HCT116 (cell line): Measurements from ENCODE around the gene SEC22A. TPM values are rescaled to one million over a fixed set of nuclear protein-coding genes. Genes with fewer than 3 reads are reported as not detected.

Experiments used
- ATAC-seq: fragments of 200-7000 bp; cut with Tn5 transposase; 2 replicates; pipeline ENCODE4 v1.9.1; 2020; ENCODE audit warnings: mild to moderate bottlenecking, moderate library complexity
- BruUV-seq: library from RNA; stranded (reverse); fragments of 400-500 nt; replicated peaks from 2 replicates; lab custom pipeline; 2021; lab: Mats Ljungman, UMichigan
- CTCF ChIA-PET: fragments of 300-600 bp; sonication (Branson Sonifier 250); formaldehyde crosslinking; loops from one replicate; lab custom pipeline; 2021; ENCODE audit warnings: antibody characterized with exemption; lab: Charles Lee
- POLR2A ChIA-PET: fragments of 300-600, 350-600 bp; sonication (Branson Sonifier 250); formaldehyde crosslinking; loops from one replicate; lab custom pipeline; 2021; ENCODE audit warnings: antibody characterized with exemption; lab: Charles Lee
- RAD21 ChIA-PET, 2 experiments: fragments of 300-600 bp; sonication (Branson Sonifier 250); formaldehyde crosslinking; loops; one replicate each; lab custom pipeline; 2023; ENCODE audit warnings: low total read pairs in 2 of 2; ENCODE audit not compliant: uncharacterized antibody in 2 of 2, unreplicated experiment in 2 of 2, low non-redundant PET in 1 of 2; lab: Charles Lee
- DNase-seq: peaks from one replicate; pipeline ENCODE4 v3.0.0-alpha.2; 2010; ENCODE audit warnings: low read depth, low spot score
- H2AFZ ChIP-seq: fragments of 200-600 bp; shearing (Covaris generic), sonication (generic); 2 replicates; pipeline ENCODE4 v1.6.1; 2017; ENCODE audit warnings: low read depth, mixed run types, mixed read lengths, antibody characterized with exemption, low read length; ENCODE audit not compliant: poor library complexity, severe bottlenecking
- H3K27ac ChIP-seq: 2 replicates; pipeline ENCODE4 v1.5.1; 2012; ENCODE audit warnings: low read depth, low read length
- H3K27me3 ChIP-seq: fragments of 200-600 bp; sonication (generic); 2 replicates; pipeline ENCODE4 v1.6.1; 2016; ENCODE audit warnings: mixed run types, low read length, mixed read lengths; ENCODE audit not compliant: insufficient read depth
- H3K36me3 ChIP-seq, 2 experiments: fragments of 200-500 bp in 1 of 2; fragments of 200-600 bp in 1 of 2; sonication (Bioruptor generic) in 1 of 2; sonication (generic) in 1 of 2; 2 replicates each; pipeline versions ENCODE4 v1.5.1 to v1.6.1; 2014 to 2016; ENCODE audit warnings: low read length in 2 of 2, inconsistent platforms in 1 of 2, mixed read lengths in 1 of 2, mixed run types in 1 of 2; ENCODE audit not compliant: insufficient read depth in 2 of 2, control insufficient read depth in 1 of 2
- H3K4me1 ChIP-seq, 2 experiments: fragments of 200-600 bp in 1 of 2; sonication (generic) in 1 of 2; 2 replicates each; pipeline versions ENCODE4 v1.5.1 to v1.6.1; 2012 to 2017; ENCODE audit warnings: low read length in 2 of 2, inconsistent platforms in 1 of 2, mild to moderate bottlenecking in 1 of 2, mixed read lengths in 1 of 2, mixed run types in 1 of 2, moderate library complexity in 1 of 2; ENCODE audit not compliant: insufficient read depth in 2 of 2, control insufficient read depth in 1 of 2
- H3K4me2 ChIP-seq: fragments of 200-600 bp; sonication (generic); 2 replicates; pipeline ENCODE4 v1.6.1; 2017; ENCODE audit warnings: mixed run types, low read length, mixed read lengths
- H3K4me3 ChIP-seq, 2 experiments: fragments of 200-600 bp in 1 of 2; sonication (generic) in 1 of 2; replicated peaks in 1 of 2; 2 replicates each; pipeline ENCODE4 v1.5.1; 2011 to 2016; ENCODE audit warnings: low read length in 2 of 2, control low read depth in 1 of 2, low read depth in 1 of 2, mild to moderate bottlenecking in 1 of 2, mixed read lengths in 1 of 2, mixed run types in 1 of 2
- H3K79me2 ChIP-seq: fragments of 200-600 bp; sonication (generic); 2 replicates; pipeline ENCODE4 v1.6.1; 2017; ENCODE audit warnings: mild to moderate bottlenecking, mixed run types, low read length, moderate library complexity, mixed read lengths; ENCODE audit not compliant: insufficient read depth
- H3K9ac ChIP-seq: fragments of 200-600 bp; sonication (generic); 2 replicates; pipeline ENCODE4 v1.6.1; 2016; ENCODE audit warnings: low read length, mixed read lengths
- H3K9me2 ChIP-seq: fragments of 200-600 bp; sonication (generic), shearing (Covaris generic); 2 replicates; pipeline ENCODE4 v1.6.1; 2017; ENCODE audit warnings: mixed run types, mild to moderate bottlenecking, moderate library complexity; ENCODE audit not compliant: insufficient read depth
- H3K9me3 ChIP-seq, 2 experiments: fragments of 200-500 bp in 1 of 2; fragments of 200-600 bp in 1 of 2; sonication (Bioruptor generic) in 1 of 2; sonication (generic) in 1 of 2; 2 replicates each; pipeline ENCODE4 v1.6.1; 2014 to 2017; ENCODE audit warnings: low read length in 2 of 2, mixed read lengths in 2 of 2, inconsistent platforms in 1 of 2, low read depth in 1 of 2, mild to moderate bottlenecking in 1 of 2, mixed run types in 1 of 2, moderate library complexity in 1 of 2; ENCODE audit not compliant: control insufficient read depth in 1 of 2, insufficient read depth in 1 of 2
- H4K20me1 ChIP-seq: fragments of 200-600 bp; sonication (generic), shearing (Covaris generic); 2 replicates; pipeline ENCODE4 v1.6.1; 2017; ENCODE audit warnings: mixed run types, mild to moderate bottlenecking, moderate library complexity; ENCODE audit not compliant: insufficient read depth
- ATF3 ChIP-seq: IDR thresholded peaks from 2 replicates; pipeline ENCODE4 v1.6.1; 2012
- ELF1 ChIP-seq: IDR thresholded peaks from 2 replicates; pipeline ENCODE4 v1.6.1; 2012; ENCODE audit warnings: low read depth, borderline replicate concordance
- JUND ChIP-seq: IDR thresholded peaks from 2 replicates; pipeline ENCODE4 v1.6.1; 2012
- POLR2A ChIP-seq: IDR thresholded peaks from 2 replicates; pipeline ENCODE4 v1.7.0; 2011; ENCODE audit warnings: borderline replicate concordance; ENCODE audit not compliant: insufficient read depth, insufficient read length; ENCODE audit errors: extremely low read depth
- SIN3A ChIP-seq: IDR thresholded peaks from 2 replicates; pipeline ENCODE4 v1.6.1; 2012; ENCODE audit warnings: low read depth
- SP1 ChIP-seq: IDR thresholded peaks from 2 replicates; pipeline ENCODE4 v1.6.1; 2012; ENCODE audit warnings: low read depth
- SRF ChIP-seq: IDR thresholded peaks from 2 replicates; pipeline ENCODE4 v1.6.1; 2012; ENCODE audit warnings: low read depth
- TCF7L2 ChIP-seq: IDR thresholded peaks from 2 replicates; pipeline ENCODE4 v1.7.0; 2011; ENCODE audit warnings: borderline replicate concordance, inconsistent platforms; ENCODE audit not compliant: insufficient read depth, insufficient read length; ENCODE audit errors: extremely low read depth
- ZFX ChIP-seq: fragments of 450-650 bp; IDR thresholded peaks from 2 replicates; pipeline ENCODE4 v1.6.1; 2017
- ZNF274 ChIP-seq: fragments of 200-500 bp; sonication (Bioruptor generic); IDR thresholded peaks from 2 replicates; pipeline ENCODE4 v1.6.1; 2014; ENCODE audit warnings: mild to moderate bottlenecking, low read depth, low read length, inconsistent platforms
- intact Hi-C: fragments of 100-400 bp; cut with micrococcal nuclease; formaldehyde crosslinking; loops from 2 replicates; pipeline ENCODE4 v1.10.0; 2022
- total RNA-seq: library from RNA; stranded (reverse); gene quantifications from one replicate; pipeline ENCODE4 v1.2.1, GENCODE V29; 2021; ENCODE audit not compliant: unreplicated experiment
- TF ChIP-seq, protein P1 (sequence below), 3 experiments: fragments of 200-600 bp in 1 of 3; sonication (generic) in 1 of 3; IDR thresholded peaks in 2 of 3; conservative IDR thresholded peaks in 1 of 3; 2 replicates each; pipeline ENCODE4 v1.5.1; 2012 to 2017; ENCODE audit warnings: low read depth in 2 of 3, low read length in 2 of 3, antibody characterized with exemption in 1 of 3, borderline replicate concordance in 1 of 3, control low read depth in 1 of 3, mild to moderate bottlenecking in 1 of 3, mixed read lengths in 1 of 3, mixed run types in 1 of 3, moderate library complexity in 1 of 3; ENCODE audit not compliant: insufficient read depth in 1 of 3

The SEC22A gene
- total RNA-seq, 1 experiment from 2014 or later = 10.6 TPM

- Histone ChIP-seq H3K4me3 (no peak overlapping the region), H3K4me1 (no peaks in the 10 kb centered on the region), H3K4me2 (no peak overlapping the region), H3K27ac (no peak overlapping the region), H3K36me3 (peaks cover 2 to 8% of the 10 kb centered on the region in 2 experiments; a peak in 3 of 4 replicates), H3K79me2 (no peaks in the 10 kb centered on the region), H3K9me3 (no peaks in the 10 kb centered on the region), H3K9me2 (no peaks in the 10 kb centered on the region), H3K27me3 (no peaks in the 10 kb centered on the region), H4K20me1 (no peaks in the 10 kb centered on the region; the same call in 1 of the 2 replicates), H2AFZ (no peak overlapping the region), H3K9ac (no peak overlapping the region)
- BruUV-seq = no TSS peak
- intact Hi-C loops = no loop called here
- DNase-seq (no peak), ATAC-seq (no peak)
- CTCF ChIA-PET = no interaction called here
- TF ChIP-seq POLR2A (no peak), SIN3A (no peak), SP1 (no peak), ATF3 (no peak), JUND (no peak), SRF (no peak), ELF1 (no peak), ZNF274 (no peak)
- TF ChIP-seq, protein P1, sequence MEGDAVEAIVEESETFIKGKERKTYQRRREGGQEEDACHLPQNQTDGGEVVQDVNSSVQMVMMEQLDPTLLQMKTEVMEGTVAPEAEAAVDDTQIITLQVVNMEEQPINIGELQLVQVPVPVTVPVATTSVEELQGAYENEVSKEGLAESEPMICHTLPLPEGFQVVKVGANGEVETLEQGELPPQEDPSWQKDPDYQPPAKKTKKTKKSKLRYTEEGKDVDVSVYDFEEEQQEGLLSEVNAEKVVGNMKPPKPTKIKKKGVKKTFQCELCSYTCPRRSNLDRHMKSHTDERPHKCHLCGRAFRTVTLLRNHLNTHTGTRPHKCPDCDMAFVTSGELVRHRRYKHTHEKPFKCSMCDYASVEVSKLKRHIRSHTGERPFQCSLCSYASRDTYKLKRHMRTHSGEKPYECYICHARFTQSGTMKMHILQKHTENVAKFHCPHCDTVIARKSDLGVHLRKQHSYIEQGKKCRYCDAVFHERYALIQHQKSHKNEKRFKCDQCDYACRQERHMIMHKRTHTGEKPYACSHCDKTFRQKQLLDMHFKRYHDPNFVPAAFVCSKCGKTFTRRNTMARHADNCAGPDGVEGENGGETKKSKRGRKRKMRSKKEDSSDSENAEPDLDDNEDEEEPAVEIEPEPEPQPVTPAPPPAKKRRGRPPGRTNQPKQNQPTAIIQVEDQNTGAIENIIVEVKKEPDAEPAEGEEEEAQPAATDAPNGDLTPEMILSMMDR (IDR thresholded peaks at IDR 0.05 in 2 of 3, conservative IDR thresholded peaks at IDR 0.05 in 1 of 3; ENCODE audit: borderline replicate concordance in 1 of 3, insufficient read depth in 1 of 3, low read depth in 2 of 3, low read length in 2 of 3) = no peak
- POLR2A ChIA-PET = no interaction called here
- RAD21 ChIA-PET = no interaction called here
These were observed 32.2 kb upstream of the SEC22A start for GRCh38 chr3:123169492-123169929.

DNA sequence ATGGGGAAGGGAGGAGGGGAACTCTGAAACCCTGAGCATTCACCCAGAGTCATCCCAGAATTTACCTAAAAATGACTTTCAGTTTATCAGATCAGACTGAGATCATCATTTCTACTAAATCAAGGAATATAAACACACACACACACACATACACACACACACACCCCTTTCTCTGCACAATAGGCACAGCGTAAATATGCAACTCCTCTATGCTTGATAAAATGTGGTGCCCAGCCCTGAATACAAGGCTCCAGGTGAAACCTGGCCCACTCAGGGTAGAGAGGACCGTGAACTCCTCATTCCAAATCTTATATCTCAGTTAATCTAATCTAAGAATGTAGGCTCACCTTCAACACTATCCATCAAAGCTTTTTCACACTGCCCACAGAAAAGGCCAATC lies 31.8 kb upstream of the SEC22A start:
- POLR2A ChIA-PET = no interaction called here
- H3K4me1 ChIP-seq = no peaks in the 10 kb centered on the region
- no peak overlapping the region for H3K4me3 ChIP-seq
- H3K9me3 ChIP-seq = no peaks in the 10 kb centered on the region
- H3K27ac ChIP-seq = no peak overlapping the region
- DNase-seq = no peak
- H3K36me3 ChIP-seq = peaks cover 0 to 4% of the 10 kb centered on the region in 2 experiments; a peak in 2 of 4 replicates
- no peak for TF ChIP-seq TCF7L2
- TF ChIP-seq ZFX = no peak
- TF ChIP-seq, protein P1 (IDR thresholded peaks at IDR 0.05 in 2 of 3, conservative IDR thresholded peaks at IDR 0.05 in 1 of 3; ENCODE audit: borderline replicate concordance in 1 of 3, insufficient read depth in 1 of 3, low read depth in 2 of 3, low read length in 2 of 3) = no peak
- TF ChIP-seq, all 23 proteins: peak for 0
- Histone ChIP-seq H3K9me2 (no peaks in the 10 kb centered on the region), H3K4me2 (no peak overlapping the region), H3K27me3 (no peaks in the 10 kb centered on the region), H4K20me1 (no peaks in the 10 kb centered on the region; the same call in 1 of the 2 replicates), H3K9ac (no peak overlapping the region), H3K79me2 (no peaks in the 10 kb centered on the region), H2AFZ (no peak overlapping the region)
- ChIA-PET RAD21 (no interaction called here), CTCF (no interaction called here)
- ATAC-seq = no peak
- BruUV-seq = no TSS peak
- intact Hi-C loops = no loop called here
